PC-3 (cell line): ENCODE results near the gene GPR176. TPM values are rescaled to one million over a fixed set of nuclear protein-coding genes. Genes with fewer than 3 reads are reported as not detected.

Experiments used
- ATAC-seq: fragments of 200-7000 bp; cut with Tn5 transposase; 2 replicates; pipeline ENCODE4 v1.9.1; 2020; ENCODE audit warnings: mild to moderate bottlenecking, moderate library complexity
- BruUV-seq: library from RNA; stranded (reverse); fragments of 400-500 nt; replicated peaks from 2 replicates; lab custom pipeline; 2021; lab: Mats Ljungman, UMichigan
- CTCF ChIA-PET: fragments of 300-600 bp; sonication (Branson Sonifier 250); formaldehyde crosslinking; loops from one replicate; lab custom pipeline; 2022; ENCODE audit warnings: antibody characterized with exemption; lab: Charles Lee
- POLR2A ChIA-PET: fragments of 300-600 bp; sonication (Branson Sonifier 250); formaldehyde crosslinking; loops from one replicate; lab custom pipeline; 2022; ENCODE audit warnings: antibody characterized with exemption; ENCODE audit not compliant: unreplicated experiment; lab: Charles Lee
- DNase-seq: peaks from one replicate; pipeline ENCODE4 v3.0.0-alpha.2; 2015
- H2AFZ ChIP-seq: fragments of 300-600 bp; sonication (generic); 2 replicates; pipeline ENCODE4 v1.6.0; 2016; ENCODE audit warnings: antibody characterized with exemption, low read length
- H3F3A ChIP-seq: fragments of 300-600 bp; sonication (generic); one replicate; pipeline ENCODE4 v1.6.0; 2017; ENCODE audit warnings: antibody characterized with exemption, low read length, control low read depth, mild to moderate bottlenecking; ENCODE audit not compliant: unreplicated experiment
- H3K27ac ChIP-seq: fragments of 300-600 bp; sonication (generic); 2 replicates; pipeline ENCODE4 v1.5.1; 2016; ENCODE audit warnings: mild to moderate bottlenecking, low read length
- H3K27me3 ChIP-seq: fragments of 300-600 bp; sonication (generic); 2 replicates; pipeline ENCODE4 v1.6.1; 2016; ENCODE audit warnings: low read length, mixed read lengths
- H3K36me3 ChIP-seq: fragments of 300-600 bp; sonication (generic); 2 replicates; pipeline ENCODE4 v1.6.1; 2016; ENCODE audit warnings: low read depth, mixed run types, low read length, mixed read lengths
- H3K4me1 ChIP-seq: fragments of 300-600 bp; sonication (generic); 2 replicates; pipeline ENCODE4 v1.5.1; 2016; ENCODE audit warnings: low read length; ENCODE audit not compliant: insufficient read depth
- H3K4me2 ChIP-seq: fragments of 300-600 bp; sonication (generic); 2 replicates; pipeline ENCODE4 v1.6.0; 2016; ENCODE audit warnings: low read length
- H3K4me3 ChIP-seq: fragments of 300-600 bp; sonication (generic); 2 replicates; pipeline ENCODE4 v1.5.1; 2016; ENCODE audit warnings: mild to moderate bottlenecking, low read length, mixed read lengths
- H3K79me2 ChIP-seq: fragments of 300-600 bp; sonication (generic); 2 replicates; pipeline ENCODE4 v1.6.1; 2017; ENCODE audit warnings: low read length, mixed read lengths
- H3K9ac ChIP-seq: fragments of 300-600 bp; sonication (generic); 2 replicates; pipeline ENCODE4 v1.6.0; 2016; ENCODE audit warnings: mild to moderate bottlenecking, low read length
- H3K9me2 ChIP-seq: fragments of 300-600 bp; sonication (generic); replicated peaks from 2 replicates; pipeline ENCODE4 v1.6.1; 2016; ENCODE audit warnings: mixed run types, low read length, mixed read lengths
- H3K9me3 ChIP-seq: fragments of 300-600 bp; sonication (generic); 2 replicates; pipeline ENCODE4 v1.6.1; 2016; ENCODE audit warnings: low read length, mixed read lengths
- H4K20me1 ChIP-seq: fragments of 300-600 bp; sonication (generic); 2 replicates; pipeline ENCODE4 v1.6.1; 2016; ENCODE audit warnings: low read length, mixed read lengths
- EZH2 ChIP-seq: fragments of 300-600 bp; sonication (generic); IDR thresholded peaks from one replicate; pipeline ENCODE4 v1.6.1; 2017; ENCODE audit warnings: antibody characterized with exemption, mild to moderate bottlenecking, low read length; ENCODE audit not compliant: unreplicated experiment
- EZH2phosphoT487 ChIP-seq: fragments of 300-600 bp; sonication (generic); IDR thresholded peaks from 2 replicates; pipeline ENCODE4 v1.6.1; 2018; ENCODE audit warnings: mild to moderate bottlenecking, antibody characterized with exemption, low read length, borderline replicate concordance
- intact Hi-C: fragments of 100-400 bp; cut with micrococcal nuclease; formaldehyde crosslinking; loops from 2 replicates; pipeline ENCODE4 v1.9.0; 2023
- total RNA-seq: library from RNA; depleted of rRNA; stranded (reverse); fragments of >200 nt; gene quantifications from 2 replicates; pipeline ENCODE4 v1.2.3, GENCODE V29; 2014
- TF ChIP-seq, protein P1 (sequence below): fragments of 300-600 bp; sonication (generic); conservative IDR thresholded peaks from 2 replicates; pipeline ENCODE4 v1.5.1; 2017; ENCODE audit warnings: antibody characterized with exemption, low read depth, mild to moderate bottlenecking, low read length

The GPR176 gene
- total RNA-seq, 1 experiment from 2014 or later: 27.8 TPM

DNA sequence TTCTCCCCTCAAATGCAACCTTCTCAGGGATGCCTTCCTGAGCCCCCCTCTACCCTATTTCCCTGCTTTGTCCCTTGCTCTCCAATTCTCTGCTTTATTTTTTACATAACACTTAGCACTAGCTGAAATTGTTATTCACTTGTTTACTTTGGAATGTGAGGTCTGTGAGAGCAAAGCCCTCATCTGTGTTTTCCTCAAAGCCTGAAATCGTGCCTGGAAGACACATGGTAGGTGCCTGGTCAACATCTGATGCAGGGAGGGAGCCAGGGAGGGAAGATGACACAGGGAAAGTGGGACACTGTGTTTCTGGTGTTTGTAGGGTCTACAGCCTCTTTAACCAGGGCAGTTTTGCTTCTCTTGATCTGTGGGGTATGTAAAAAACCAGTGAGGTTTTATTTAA is 37.4 kb upstream of the GPR176 start:
- no peak overlapping the region for H3K4me3 ChIP-seq
- H3K27me3 ChIP-seq: no peaks in the 10 kb centered on the region
- intact Hi-C loops: no loop called here
- H4K20me1 ChIP-seq: no peaks in the 10 kb centered on the region
- ChIA-PET POLR2A (no interaction called here), CTCF (no interaction called here)
- H3F3A ChIP-seq: no peaks in the 10 kb centered on the region
- H3K79me2 ChIP-seq: no peaks in the 10 kb centered on the region
- no peaks in the 10 kb centered on the region for H3K9me3 ChIP-seq
- no peak overlapping the region for H3K9ac ChIP-seq
- no peak overlapping the region for H2AFZ ChIP-seq
- DNase-seq (no peak), ATAC-seq (no peak)
- H3K4me1 ChIP-seq: no peaks in the 10 kb centered on the region
- H3K4me2 ChIP-seq: no peak overlapping the region
- no peaks in the 10 kb centered on the region for H3K9me2 ChIP-seq
- H3K27ac ChIP-seq: no peak overlapping the region
- TF ChIP-seq EZH2phosphoT487 (no peak), EZH2 (no peak)
- TF ChIP-seq, protein P1, sequence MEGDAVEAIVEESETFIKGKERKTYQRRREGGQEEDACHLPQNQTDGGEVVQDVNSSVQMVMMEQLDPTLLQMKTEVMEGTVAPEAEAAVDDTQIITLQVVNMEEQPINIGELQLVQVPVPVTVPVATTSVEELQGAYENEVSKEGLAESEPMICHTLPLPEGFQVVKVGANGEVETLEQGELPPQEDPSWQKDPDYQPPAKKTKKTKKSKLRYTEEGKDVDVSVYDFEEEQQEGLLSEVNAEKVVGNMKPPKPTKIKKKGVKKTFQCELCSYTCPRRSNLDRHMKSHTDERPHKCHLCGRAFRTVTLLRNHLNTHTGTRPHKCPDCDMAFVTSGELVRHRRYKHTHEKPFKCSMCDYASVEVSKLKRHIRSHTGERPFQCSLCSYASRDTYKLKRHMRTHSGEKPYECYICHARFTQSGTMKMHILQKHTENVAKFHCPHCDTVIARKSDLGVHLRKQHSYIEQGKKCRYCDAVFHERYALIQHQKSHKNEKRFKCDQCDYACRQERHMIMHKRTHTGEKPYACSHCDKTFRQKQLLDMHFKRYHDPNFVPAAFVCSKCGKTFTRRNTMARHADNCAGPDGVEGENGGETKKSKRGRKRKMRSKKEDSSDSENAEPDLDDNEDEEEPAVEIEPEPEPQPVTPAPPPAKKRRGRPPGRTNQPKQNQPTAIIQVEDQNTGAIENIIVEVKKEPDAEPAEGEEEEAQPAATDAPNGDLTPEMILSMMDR: no peak
- H3K36me3 ChIP-seq: peaks cover 63% of the 10 kb centered on the region
- no TSS peak for BruUV-seq

DNA sequence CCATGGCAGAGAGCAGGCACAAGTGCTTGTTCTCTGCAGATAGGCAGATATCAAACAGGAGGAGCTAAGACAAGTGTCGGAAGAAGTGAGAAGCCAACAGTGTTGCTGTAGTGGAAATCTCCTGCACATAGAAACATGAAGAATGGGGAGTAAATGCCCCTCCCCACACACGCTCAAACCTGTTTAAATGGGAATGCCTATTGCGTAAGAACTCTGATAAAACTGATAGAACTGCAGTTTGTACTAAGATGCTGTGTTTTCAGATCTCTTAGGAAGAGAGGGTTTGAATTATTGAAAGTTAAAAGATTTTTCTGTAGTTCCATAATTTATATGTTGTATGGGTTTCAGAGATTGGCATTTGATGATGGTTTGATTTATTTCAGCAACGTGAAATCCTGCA is 33.5 kb upstream of the GPR176 start:
- H3K9ac ChIP-seq: no peak overlapping the region
- H3K27me3 ChIP-seq: no peaks in the 10 kb centered on the region
- DNase-seq (no peak), ATAC-seq (no peak)
- CTCF ChIA-PET: no interaction called here
- no peak overlapping the region for H2AFZ ChIP-seq
- TF ChIP-seq EZH2phosphoT487 (no peak), EZH2 (no peak)
- POLR2A ChIA-PET: no interaction called here
- no peaks in the 10 kb centered on the region for H3F3A ChIP-seq
- no peaks in the 10 kb centered on the region for H3K9me3 ChIP-seq
- no peaks in the 10 kb centered on the region for H3K4me1 ChIP-seq
- H3K27ac ChIP-seq: no peak overlapping the region
- peaks cover 62% of the 10 kb centered on the region for H3K36me3 ChIP-seq
- intact Hi-C loops: no loop called here
- H3K79me2 ChIP-seq: no peaks in the 10 kb centered on the region
- BruUV-seq: no TSS peak
- H3K4me2 ChIP-seq: no peak overlapping the region
- no peaks in the 10 kb centered on the region for H3K9me2 ChIP-seq
- no peaks in the 10 kb centered on the region for H4K20me1 ChIP-seq
- no peak overlapping the region for H3K4me3 ChIP-seq

DNA sequence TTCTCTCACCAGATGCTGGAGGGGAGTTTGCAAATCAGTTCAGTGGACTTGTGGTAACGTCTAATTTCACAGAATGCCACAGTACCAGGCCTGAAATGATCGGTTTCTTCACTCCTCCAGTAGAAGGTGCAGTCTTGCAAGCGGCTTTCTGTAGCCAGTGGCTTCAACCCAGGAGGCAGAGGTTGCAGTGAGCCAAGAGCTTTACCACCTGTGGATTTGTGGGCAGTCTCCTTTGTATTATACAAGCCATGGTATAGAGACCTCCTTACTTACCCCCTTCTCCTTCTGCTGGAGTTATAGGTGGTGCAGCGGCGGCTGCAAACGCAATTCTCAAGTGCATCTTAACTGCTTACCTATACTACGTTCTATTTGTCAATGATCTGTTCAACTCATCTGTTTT is 31.5 kb upstream of the GPR176 start:
- Histone ChIP-seq H3K36me3 (peaks cover 51% of the 10 kb centered on the region; the same call in 1 of the 2 replicates), H3K27me3 (no peaks in the 10 kb centered on the region), H3K9me3 (no peaks in the 10 kb centered on the region), H3F3A (no peaks in the 10 kb centered on the region), H3K9me2 (no peaks in the 10 kb centered on the region), H3K9ac (no peak overlapping the region), H3K4me1 (peaks cover 9% of the 10 kb centered on the region), H3K27ac (no peak overlapping the region), H3K79me2 (no peaks in the 10 kb centered on the region), H4K20me1 (no peaks in the 10 kb centered on the region), H3K4me3 (no peak overlapping the region), H3K4me2 (no peak overlapping the region), H2AFZ (no peak overlapping the region)
- intact Hi-C loops: no loop called here
- ChIA-PET CTCF (no interaction called here), POLR2A (no interaction called here)
- BruUV-seq: no TSS peak
- DNase-seq (no peak), ATAC-seq (no peak)
- TF ChIP-seq EZH2: no peak
- TF ChIP-seq, protein P1: no peak
- no peak for TF ChIP-seq EZH2phosphoT487
